Measurements from ENCODE around the gene ZNF205. TPM values are rescaled to one million over a fixed set of nuclear protein-coding genes. Genes with fewer than 3 reads are reported as not detected.

ZNF205 gene
- total and polyA plus RNA-seq, 2 donors (not counting 1 experiment from before 2014, with no cell fraction given), result not detected

- no peak overlapping the region for H3K9ac ChIP-seq (ENCODE audit: low read length)
- DNase-seq (no peak), ATAC-seq (ENCODE audit: low read depth) (no peak)
- H3K4me3 ChIP-seq (ENCODE audit: control extremely low read depth in 1 of 5, extremely low read depth in 1 of 5, insufficient read depth in 1 of 5, low read depth in 2 of 5, low read length in 4 of 5), result no peak overlapping the region
- H3K4me2 ChIP-seq (replicated peaks; ENCODE audit: low read depth, low read length, poor library complexity, severe bottlenecking), result no peak overlapping the region
- Mint-ChIP-seq H3K27me3 (no peaks in the 10 kb centered on the region), H3K27ac (no peak overlapping the region), H3K9me3 (ENCODE audit: insufficient read depth) (no peaks in the 10 kb centered on the region), H3K4me1 (peaks cover 11% of the 10 kb centered on the region), H3K4me3 (no peak overlapping the region)
- no peaks in the 10 kb centered on the region for H3K36me3 ChIP-seq (replicated peaks in 1 of 2; ENCODE audit: control extremely low read depth in 1 of 2, control insufficient read depth in 1 of 2, extremely low read depth in 1 of 2, insufficient read depth in 2 of 2, low read length in 1 of 2)
- peaks cover 2% of the 10 kb centered on the region for H3K79me2 ChIP-seq (ENCODE audit: control insufficient read depth, insufficient read depth, low read length)
- intact Hi-C loops (cut with micrococcal nuclease), result loop anchor here (5.0 kb wide), 1 partner anchor 238 kb away; the partner anchor contains the start of gene FLYWCH2
- peaks cover 11 to 14% of the 10 kb centered on the region in 2 donors for H3K4me1 ChIP-seq (ENCODE audit: control insufficient read depth in 2 of 2, insufficient read depth in 2 of 2, low read length in 2 of 2)
- no peaks in the 10 kb centered on the region for H3K9me3 ChIP-seq (ENCODE audit: control extremely low read depth in 1 of 3, control insufficient read depth in 2 of 3, insufficient read depth in 1 of 3, low read length in 2 of 3)
- no peak overlapping the region for H3K27ac ChIP-seq (ENCODE audit: low read length in 2 of 2)
- H2AFZ ChIP-seq (ENCODE audit: insufficient read depth, low read depth, low read length, poor library complexity, severe bottlenecking), result no peak overlapping the region
- H3K27me3 ChIP-seq (replicated peaks in 1 of 4; ENCODE audit: control extremely low read depth in 1 of 4, control insufficient read depth in 3 of 4, insufficient read depth in 4 of 4, low read length in 3 of 4), result peaks cover 0 to 2% (median 0%) of the 10 kb centered on the region in 4 experiments
- ChIA-PET CTCF (interaction anchor here (1.6 to 2.2 kb wide), 3 partner anchors 9 to 30 kb away, joined by 3 to 11 read pairs (median 5); no protein-coding TSS in a partner anchor), POLR2A (interaction anchor here (0.6 kb wide), 1 partner anchor 73 kb away, joined by 6 read pairs; no protein-coding TSS in a partner anchor)
- WGBS (ENCODE audit: insufficient coverage), result 95% methylated on average over 15 of the region's 16 CpGs
- no peak for TF ChIP-seq EZH2 (IDR thresholded peaks at IDR 0.05; ENCODE audit: borderline replicate concordance, insufficient read depth, low read depth, low read length, poor library complexity, severe bottlenecking)
- no peak for TF ChIP-seq CTCF (IDR thresholded peaks at IDR 0.05)
- H4K20me1 ChIP-seq (ENCODE audit: control insufficient read depth, insufficient read depth, low read length, poor library complexity, severe bottlenecking), result no peaks in the 10 kb centered on the region
Observed at GRCh38 chr16:3120435-3120834, 8.0 kb downstream of the ZNF205 start.

- no peak overlapping the region for H3K4me3 Mint-ChIP-seq
- no peak overlapping the region for H3K27ac Mint-ChIP-seq
- intact Hi-C loops (cut with micrococcal nuclease), result loop anchor here (5.0 kb wide), 1 partner anchor 240 kb away; the partner anchor contains the start of gene FLYWCH2
- Histone ChIP-seq H3K4me3 (ENCODE audit: control extremely low read depth in 1 of 5, extremely low read depth in 1 of 5, insufficient read depth in 1 of 5, low read depth in 2 of 5, low read length in 4 of 5) (no peak overlapping the region), H3K9me3 (ENCODE audit: control extremely low read depth in 1 of 3, control insufficient read depth in 2 of 3, insufficient read depth in 1 of 3, low read length in 2 of 3) (no peaks in the 10 kb centered on the region), H3K4me1 (ENCODE audit: control insufficient read depth in 2 of 2, insufficient read depth in 2 of 2, low read length in 2 of 2) (peaks cover 11 to 14% of the 10 kb centered on the region in 2 donors), H3K79me2 (ENCODE audit: control insufficient read depth, insufficient read depth, low read length) (peaks cover 8% of the 10 kb centered on the region), H3K9ac (ENCODE audit: low read length) (no peak overlapping the region), H4K20me1 (ENCODE audit: control insufficient read depth, insufficient read depth, low read length, poor library complexity, severe bottlenecking) (no peaks in the 10 kb centered on the region), H3K27ac (ENCODE audit: low read length in 2 of 2) (no peak overlapping the region), H3K36me3 (replicated peaks in 1 of 2; ENCODE audit: control extremely low read depth in 1 of 2, control insufficient read depth in 1 of 2, extremely low read depth in 1 of 2, insufficient read depth in 2 of 2, low read length in 1 of 2) (no peaks in the 10 kb centered on the region), H2AFZ (ENCODE audit: insufficient read depth, low read depth, low read length, poor library complexity, severe bottlenecking) (no peak overlapping the region), H3K4me2 (replicated peaks; ENCODE audit: low read depth, low read length, poor library complexity, severe bottlenecking) (no peak overlapping the region), H3K27me3 (replicated peaks in 1 of 4; ENCODE audit: control extremely low read depth in 1 of 4, control insufficient read depth in 3 of 4, insufficient read depth in 4 of 4, low read length in 3 of 4) (no peaks in the 10 kb centered on the region)
- H3K4me1 Mint-ChIP-seq, result peaks cover 18% of the 10 kb centered on the region
- no peaks in the 10 kb centered on the region for H3K27me3 Mint-ChIP-seq
- TF ChIP-seq CTCF (IDR thresholded peaks at IDR 0.05) (no peak), EZH2 (IDR thresholded peaks at IDR 0.05; ENCODE audit: borderline replicate concordance, insufficient read depth, low read depth, low read length, poor library complexity, severe bottlenecking) (no peak)
- CTCF ChIA-PET, result interaction anchor here (0.6 to 2.2 kb wide), 6 partner anchors 7 to 177 kb away, joined by 3 to 11 read pairs (median 4); no protein-coding TSS in a partner anchor
- 94% methylated on average over 5 of the region's 7 CpGs for WGBS (ENCODE audit: insufficient coverage)
- H3K9me3 Mint-ChIP-seq (ENCODE audit: insufficient read depth), result no peaks in the 10 kb centered on the region
- POLR2A ChIA-PET, result interaction anchor here (0.6 to 1.5 kb wide), 4 partner anchors 13 to 101 kb away, joined by 4 to 7 read pairs (median 4); partner anchors contain the start of gene ZNF213
- no peak for DNase-seq
- ATAC-seq (ENCODE audit: low read depth), result no peak
Observed at GRCh38 chr16:3121851-3122467, 9.6 kb downstream of the ZNF205 start.

Data from B cell (primary cell).